Tibial nerve (tissue), 4 donors: ENCODE measurements around the gene COX20. TPM values are rescaled to one million over a fixed set of nuclear protein-coding genes. Genes with fewer than 3 reads are reported as not detected.

ENCODE experiments used
- DNase-seq, 2 donors: peaks; one replicate each; pipeline ENCODE4 v3.0.0-alpha.2; 2019; ENCODE audit warnings: low spot score in 2 of 2
- H3K27ac ChIP-seq, 4 donors: fragments of 200-600 bp; sonication (generic) in 3 of 4; one replicate each; pipeline ENCODE4 v1.5.1; 2017 to 2019; ENCODE audit warnings: mild to moderate bottlenecking in 1 of 4
- H3K27me3 ChIP-seq, 2 donors: fragments of 200-600 bp; sonication (generic) in 1 of 2; one replicate each; pipeline versions ENCODE4 v1.5.1 to v1.6.0; 2017 to 2019
- H3K36me3 ChIP-seq, 3 donors: fragments of 200-600 bp; sonication (generic); one replicate each; pipeline ENCODE4 v1.5.1; 2018 to 2019
- H3K4me1 ChIP-seq, 4 donors: fragments of 200-600 bp; sonication (generic) in 3 of 4; one replicate each; pipeline ENCODE4 v1.5.1; 2017 to 2019
- H3K4me3 ChIP-seq, 4 donors: fragments of 200-600 bp; sonication (generic) in 3 of 4; one replicate each; pipeline ENCODE4 v1.5.1; 2017 to 2019; ENCODE audit warnings: mild to moderate bottlenecking in 1 of 4, moderate library complexity in 1 of 4
- H3K9me3 ChIP-seq, 4 donors: fragments of 200-600 bp; sonication (generic) in 3 of 4; one replicate each; pipeline ENCODE4 v1.5.1; 2017 to 2019
- EP300 ChIP-seq, 2 donors: sonication (generic); formaldehyde crosslinking; IDR thresholded peaks; one replicate each; pipeline ENCODE4 v1.6.1; 2017; ENCODE audit warnings: antibody characterized with exemption in 2 of 2, mild to moderate bottlenecking in 1 of 2
- POLR2A ChIP-seq, 2 donors: fragments of 450-650 bp; IDR thresholded peaks; one replicate each; pipeline ENCODE4 v1.6.1; 2017; ENCODE audit warnings: antibody characterized with exemption in 2 of 2, mild to moderate bottlenecking in 2 of 2, moderate library complexity in 2 of 2
- WGBS, 2 donors: methylation state at CpG; one replicate each; pipeline ENCODE4 v1.1.5; 2018; 5-methylcytosine and 5-hydroxymethylcytosine counted together
- total RNA-seq, 4 donors: library from RNA; depleted of rRNA; stranded (reverse); fragments of >200 nt; gene quantifications; one replicate each; pipeline ENCODE4 v1.1.0, GENCODE V29; 2016
- TF ChIP-seq, protein P1 (sequence below), 5 experiments: fragments of 200-600 bp in 3 of 5; fragments of 450-650 bp in 2 of 5; sonication (generic) in 3 of 5; IDR thresholded peaks; one replicate each; pipeline ENCODE4 v1.5.1; 2016 to 2019; ENCODE audit warnings: antibody characterized with exemption in 5 of 5, mild to moderate bottlenecking in 3 of 5, moderate library complexity in 2 of 5

The COX20 gene
- total RNA-seq, 4 donors from 2014 or later = 20.2 to 44.4 (median 39.5) TPM

- TF ChIP-seq, protein P1, sequence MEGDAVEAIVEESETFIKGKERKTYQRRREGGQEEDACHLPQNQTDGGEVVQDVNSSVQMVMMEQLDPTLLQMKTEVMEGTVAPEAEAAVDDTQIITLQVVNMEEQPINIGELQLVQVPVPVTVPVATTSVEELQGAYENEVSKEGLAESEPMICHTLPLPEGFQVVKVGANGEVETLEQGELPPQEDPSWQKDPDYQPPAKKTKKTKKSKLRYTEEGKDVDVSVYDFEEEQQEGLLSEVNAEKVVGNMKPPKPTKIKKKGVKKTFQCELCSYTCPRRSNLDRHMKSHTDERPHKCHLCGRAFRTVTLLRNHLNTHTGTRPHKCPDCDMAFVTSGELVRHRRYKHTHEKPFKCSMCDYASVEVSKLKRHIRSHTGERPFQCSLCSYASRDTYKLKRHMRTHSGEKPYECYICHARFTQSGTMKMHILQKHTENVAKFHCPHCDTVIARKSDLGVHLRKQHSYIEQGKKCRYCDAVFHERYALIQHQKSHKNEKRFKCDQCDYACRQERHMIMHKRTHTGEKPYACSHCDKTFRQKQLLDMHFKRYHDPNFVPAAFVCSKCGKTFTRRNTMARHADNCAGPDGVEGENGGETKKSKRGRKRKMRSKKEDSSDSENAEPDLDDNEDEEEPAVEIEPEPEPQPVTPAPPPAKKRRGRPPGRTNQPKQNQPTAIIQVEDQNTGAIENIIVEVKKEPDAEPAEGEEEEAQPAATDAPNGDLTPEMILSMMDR (IDR thresholded peaks at IDR 0.05) = no peak
- TF ChIP-seq EP300 (IDR thresholded peaks at IDR 0.05) (no peak), POLR2A (IDR thresholded peaks at IDR 0.05) (no peak)
- no peaks in the 10 kb centered on the region for H3K9me3 ChIP-seq
- no peak for DNase-seq
- peaks cover 0 to 52% (median 13%) of the 10 kb centered on the region in 4 donors for H3K4me1 ChIP-seq
- H3K27me3 ChIP-seq = no peaks in the 10 kb centered on the region
- H3K4me3 ChIP-seq = no peak overlapping the region
- 89 to 90% methylated on average over 3 of the region's 3 CpGs for WGBS, 2 donors
- H3K27ac ChIP-seq = no peak overlapping the region
- H3K36me3 ChIP-seq = peaks cover 0 to 82% (median under 1%) of the 10 kb centered on the region in 3 donors
These were observed 14.8 kb downstream of the COX20 start for GRCh38 chr1:244850099-244850852.

DNA sequence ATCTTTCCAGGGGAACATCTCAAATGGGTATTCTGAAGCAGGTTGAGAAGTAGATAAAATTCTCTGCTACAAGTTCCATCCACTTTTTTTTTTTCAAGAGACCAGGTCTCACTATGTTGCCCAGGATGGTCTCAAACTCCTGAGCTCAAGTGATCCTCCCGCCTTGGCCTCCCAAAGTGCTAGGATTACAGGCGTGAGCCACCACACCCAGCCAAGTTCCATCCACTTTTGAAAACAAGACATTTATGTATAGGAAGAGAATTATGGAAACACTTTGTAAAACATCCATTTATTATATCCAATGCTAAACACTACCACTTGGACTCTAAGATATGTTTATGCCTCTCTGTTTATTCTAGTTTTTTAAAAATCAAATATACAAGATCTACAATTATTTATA lies 15.4 kb downstream of the COX20 start:
- no peak overlapping the region for H3K4me3 ChIP-seq
- WGBS, 2 donors = 95 to 98% methylated on average over 2 of the region's 2 CpGs
- no peaks in the 10 kb centered on the region for H3K27me3 ChIP-seq
- peaks cover 0 to 58% (median 15%) of the 10 kb centered on the region in 4 donors for H3K4me1 ChIP-seq
- no peak for DNase-seq
- TF ChIP-seq EP300 (IDR thresholded peaks at IDR 0.05) (no peak), POLR2A (IDR thresholded peaks at IDR 0.05) (no peak)
- TF ChIP-seq, protein P1 (IDR thresholded peaks at IDR 0.05) = no peak
- H3K9me3 ChIP-seq = no peaks in the 10 kb centered on the region
- no peak overlapping the region for H3K27ac ChIP-seq
- peaks cover 0 to 82% (median 7%) of the 10 kb centered on the region in 3 donors for H3K36me3 ChIP-seq

GRCh38 chr1:244851546-244852231 lies 16.2 kb downstream of the COX20 start:
- Histone ChIP-seq H3K27ac (no peak overlapping the region), H3K36me3 (peaks cover 0 to 82% (median 13%) of the 10 kb centered on the region in 3 donors), H3K4me3 (no peak overlapping the region), H3K27me3 (no peaks in the 10 kb centered on the region), H3K9me3 (no peaks in the 10 kb centered on the region), H3K4me1 (peaks cover 0 to 66% (median 17%) of the 10 kb centered on the region in 4 donors)
- no peak for TF ChIP-seq POLR2A (IDR thresholded peaks at IDR 0.05)
- 90 to 91% methylated on average over 4 of the region's 4 CpGs for WGBS, 2 donors
- no peak for DNase-seq

DNA sequence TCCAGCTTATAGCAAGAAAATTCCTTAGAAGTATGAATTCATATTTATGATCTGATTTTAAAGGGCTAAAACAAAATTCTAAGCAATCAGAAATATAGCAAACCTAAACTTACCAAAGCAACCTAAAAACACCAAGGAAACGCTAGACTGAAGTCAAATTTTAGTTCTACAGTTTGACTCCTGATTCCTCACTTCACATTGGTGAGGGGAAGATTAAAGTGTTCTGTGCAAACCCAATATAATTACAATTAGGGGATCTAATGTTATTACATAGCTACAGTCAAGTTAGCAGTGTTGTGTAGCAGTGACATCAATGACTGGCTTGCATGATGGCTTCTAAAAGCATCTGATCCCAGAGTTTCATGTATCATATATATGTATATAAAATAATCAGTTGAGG lies 17.2 kb downstream of the COX20 start:
- peaks cover 0 to 88% (median 23%) of the 10 kb centered on the region in 3 donors for H3K36me3 ChIP-seq
- TF ChIP-seq POLR2A (IDR thresholded peaks at IDR 0.05) (no peak), EP300 (IDR thresholded peaks at IDR 0.05) (no peak)
- TF ChIP-seq, protein P1 (IDR thresholded peaks at IDR 0.05) = no peak
- no peak overlapping the region for H3K27ac ChIP-seq
- no peak for DNase-seq
- no peaks in the 10 kb centered on the region for H3K9me3 ChIP-seq
- WGBS, 2 donors = 84 to 87% methylated on average over 1 of the region's 1 CpG
- no peaks in the 10 kb centered on the region for H3K27me3 ChIP-seq
- H3K4me3 ChIP-seq = no peak overlapping the region
- peaks cover 0 to 76% (median 20%) of the 10 kb centered on the region in 4 donors for H3K4me1 ChIP-seq

GRCh38 chr1:244854166-244854565 lies 18.7 kb downstream of the COX20 start:
- Histone ChIP-seq H3K27me3 (no peaks in the 10 kb centered on the region), H3K27ac (no peak overlapping the region), H3K9me3 (no peaks in the 10 kb centered on the region), H3K36me3 (peaks cover 0 to 91% (median 32%) of the 10 kb centered on the region in 3 donors), H3K4me1 (peaks cover 0 to 83% (median 28%) of the 10 kb centered on the region in 4 donors), H3K4me3 (no peak overlapping the region)
- TF ChIP-seq EP300 (IDR thresholded peaks at IDR 0.05) = no peak
- 55 to 63% methylated on average over 5 of the region's 5 CpGs for WGBS, 2 donors
- DNase-seq = no peak
